ENCODE data around the gene CC2D2A.
"Not testable (repeated sequence)": the region's sequence is repeated elsewhere in the genome, so short reads cannot be mapped to it uniquely, and the experiment has no call there.

The CC2D2A gene

GRCh38 chr4:15617407-15617806 is 147.7 kb downstream of the CC2D2A start:
- not testable (repeated sequence) for ATAC-seq
- TF ChIP-seq ZNF8 (CRISPR knock-in tag; IDR thresholded peaks at IDR 0.05): peak; percentile 71

DNA sequence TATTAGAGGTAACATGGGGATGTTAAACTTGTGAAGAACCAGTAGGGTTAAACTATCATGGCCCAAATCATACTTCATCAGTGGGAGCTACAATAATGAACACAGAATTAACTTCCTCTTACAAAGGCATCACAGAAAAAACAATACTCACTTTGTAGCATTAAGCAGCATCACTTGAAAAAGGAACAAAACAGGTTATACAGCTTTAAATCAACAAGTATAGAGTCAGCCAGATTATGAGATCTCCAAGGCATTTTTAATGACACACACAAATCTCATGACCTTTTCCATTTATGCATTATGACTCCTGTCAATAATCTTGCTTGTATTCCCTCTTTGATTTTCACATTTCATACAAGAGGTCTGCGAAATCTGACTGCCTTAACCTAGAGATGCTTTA is 167.1 kb downstream of the CC2D2A start:
- no peak for ATAC-seq
- TF ChIP-seq ZNF70 (CRISPR knock-in tag; IDR thresholded peaks at IDR 0.05) (no peak), ZNF8 (CRISPR knock-in tag; IDR thresholded peaks at IDR 0.05) (no peak), PATZ1 (CRISPR knock-in tag; IDR thresholded peaks at IDR 0.05; ENCODE audit: borderline replicate concordance) (no peak), RARB (CRISPR knock-in tag; IDR thresholded peaks at IDR 0.05) (no peak), CREB5 (CRISPR knock-in tag; IDR thresholded peaks at IDR 0.05; ENCODE audit: low read depth) (no peak), TOX (CRISPR knock-in tag; IDR thresholded peaks at IDR 0.05; ENCODE audit: borderline replicate concordance) (no peak)

DNA sequence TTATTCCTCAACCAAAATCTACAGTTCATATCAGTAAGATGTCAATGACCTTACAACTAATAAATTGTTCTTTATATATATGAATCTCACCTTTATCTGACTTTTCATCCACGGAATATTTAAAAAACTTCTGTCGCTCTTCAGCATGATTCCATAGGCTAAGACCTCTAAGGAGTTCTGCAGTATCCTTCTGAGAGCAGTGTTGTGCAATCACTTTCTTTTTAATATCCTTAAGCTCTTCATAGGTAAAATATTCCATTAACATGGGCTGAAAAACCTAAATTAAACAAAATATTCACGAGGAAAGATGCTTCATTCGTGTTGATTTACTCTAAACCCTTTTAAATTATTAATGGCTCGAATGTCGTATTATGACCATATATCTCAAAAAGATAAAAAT is 168.7 kb downstream of the CC2D2A start:
- ATAC-seq: no peak
- TF ChIP-seq PPARA (CRISPR knock-in tag; IDR thresholded peaks at IDR 0.05; ENCODE audit: borderline replicate concordance) (no peak), ZNF565 (CRISPR knock-in tag; conservative IDR thresholded peaks at IDR 0.05; ENCODE audit: low read depth) (no peak), TOX (CRISPR knock-in tag; IDR thresholded peaks at IDR 0.05; ENCODE audit: borderline replicate concordance) (no peak), ESRRG (CRISPR knock-in tag; IDR thresholded peaks at IDR 0.05) (no peak), BACH2 (CRISPR knock-in tag; IDR thresholded peaks at IDR 0.05; ENCODE audit: borderline replicate concordance) (no peak), ZNF70 (CRISPR knock-in tag; IDR thresholded peaks at IDR 0.05) (no peak), PATZ1 (CRISPR knock-in tag; IDR thresholded peaks at IDR 0.05; ENCODE audit: borderline replicate concordance) (no peak), CREB5 (CRISPR knock-in tag; IDR thresholded peaks at IDR 0.05; ENCODE audit: low read depth) (no peak), ZFP3 (CRISPR knock-in tag; IDR thresholded peaks at IDR 0.05) (no peak), TSHZ2 (CRISPR knock-in tag; IDR thresholded peaks at IDR 0.05) (no peak), OSR1 (CRISPR knock-in tag; IDR thresholded peaks at IDR 0.05) (no peak), ZC3H10 (CRISPR knock-in tag; IDR thresholded peaks at IDR 0.05) (no peak), RARB (CRISPR knock-in tag; IDR thresholded peaks at IDR 0.05) (no peak), ISL1 (CRISPR knock-in tag; IDR thresholded peaks at IDR 0.05) (no peak), ZFP30 (CRISPR knock-in tag; IDR thresholded peaks at IDR 0.05) (no peak), POU6F1 (CRISPR knock-in tag; IDR thresholded peaks at IDR 0.05; ENCODE audit: borderline replicate concordance, low read depth) (no peak), ARNTL (CRISPR knock-in tag; IDR thresholded peaks at IDR 0.05; ENCODE audit: borderline replicate concordance, low read depth) (no peak), CSDC2 (CRISPR knock-in tag; IDR thresholded peaks at IDR 0.05) (no peak)
- TF ChIP-seq, protein P1, sequence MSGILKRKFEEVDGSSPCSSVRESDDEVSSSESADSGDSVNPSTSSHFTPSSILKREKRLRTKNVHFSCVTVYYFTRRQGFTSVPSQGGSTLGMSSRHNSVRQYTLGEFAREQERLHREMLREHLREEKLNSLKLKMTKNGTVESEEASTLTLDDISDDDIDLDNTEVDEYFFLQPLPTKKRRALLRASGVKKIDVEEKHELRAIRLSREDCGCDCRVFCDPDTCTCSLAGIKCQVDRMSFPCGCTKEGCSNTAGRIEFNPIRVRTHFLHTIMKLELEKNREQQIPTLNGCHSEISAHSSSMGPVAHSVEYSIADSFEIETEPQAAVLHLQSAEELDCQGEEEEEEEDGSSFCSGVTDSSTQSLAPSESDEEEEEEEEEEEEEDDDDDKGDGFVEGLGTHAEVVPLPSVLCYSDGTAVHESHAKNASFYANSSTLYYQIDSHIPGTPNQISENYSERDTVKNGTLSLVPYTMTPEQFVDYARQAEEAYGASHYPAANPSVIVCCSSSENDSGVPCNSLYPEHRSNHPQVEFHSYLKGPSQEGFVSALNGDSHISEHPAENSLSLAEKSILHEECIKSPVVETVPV (CRISPR knock-in tag; IDR thresholded peaks at IDR 0.05): no peak

Data from SK-N-SH treated with all-trans-retinoic acid at 6 μM for 48 hours (cell line).